ENCODE measurements around the gene FOXA2.
"Not testable (repeated sequence)": the region's sequence is repeated elsewhere in the genome, so short reads cannot be mapped to it uniquely, and the experiment has no call there.

FOXA2 gene

DNA sequence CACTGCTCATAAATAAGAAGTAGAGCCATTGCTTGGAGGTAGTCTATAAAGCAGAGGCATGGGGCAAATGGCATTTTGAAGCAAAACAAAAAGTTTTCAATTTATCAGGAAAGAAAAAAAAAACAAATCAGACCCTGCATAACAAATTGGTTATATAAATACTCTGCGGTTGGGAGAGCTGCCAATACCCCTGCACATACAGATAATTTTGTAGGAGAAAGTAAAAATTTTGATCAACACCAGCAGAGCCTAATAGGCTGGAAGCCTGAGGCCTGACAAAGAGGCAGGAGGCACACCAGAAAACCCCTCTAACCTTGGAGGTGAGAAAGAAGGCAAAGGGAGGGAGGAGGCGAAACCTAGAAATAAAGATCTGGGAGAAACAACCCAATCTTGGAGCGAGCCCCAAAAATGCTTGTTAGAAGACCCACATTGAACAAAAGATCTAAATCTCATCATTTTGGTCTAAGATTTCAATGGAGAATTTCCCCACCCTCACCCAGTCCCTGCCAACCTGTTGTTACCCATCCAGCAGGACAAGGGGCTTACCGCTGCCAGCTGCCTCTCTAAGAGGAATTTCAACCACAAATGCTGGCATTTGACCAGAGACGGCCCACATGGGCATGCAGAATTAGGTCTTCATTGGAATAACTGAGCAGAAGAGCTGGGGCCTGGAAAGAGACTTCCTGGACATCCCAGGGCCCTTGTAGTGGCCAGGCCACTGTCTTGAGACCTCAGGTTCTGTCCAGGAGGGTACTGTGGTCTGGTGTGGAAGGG is 28.4 kb downstream of the FOXA2 start:
- Histone ChIP-seq H3K4me3 (ENCODE audit: extremely low read depth, insufficient read depth, low read length, poor library complexity, severe bottlenecking) (no peak overlapping the region), H3K4me1 (ENCODE audit: control insufficient read depth, insufficient read depth, low read length, poor library complexity, severe bottlenecking) (no peaks in the 10 kb centered on the region), H3K9me3 (ENCODE audit: control insufficient read depth, low read length) (no peaks in the 10 kb centered on the region), H3K36me3 (ENCODE audit: control insufficient read depth, insufficient read depth, low read length) (no peaks in the 10 kb centered on the region), H3K27ac (ENCODE audit: low read depth, low read length, severe bottlenecking) (no peak overlapping the region)
- WGBS, 2 experiments (ENCODE audit: insufficient coverage in 2 of 2): 52 to 66% methylated on average over 2 of the region's 5 CpGs

- Histone ChIP-seq H3K27ac (ENCODE audit: low read depth, low read length, severe bottlenecking) (no peak overlapping the region), H3K9me3 (ENCODE audit: control insufficient read depth, low read length) (no peaks in the 10 kb centered on the region), H3K36me3 (ENCODE audit: control insufficient read depth, insufficient read depth, low read length) (no peaks in the 10 kb centered on the region), H3K4me1 (ENCODE audit: control insufficient read depth, insufficient read depth, low read length, poor library complexity, severe bottlenecking) (no peaks in the 10 kb centered on the region), H3K4me3 (ENCODE audit: extremely low read depth, insufficient read depth, low read length, poor library complexity, severe bottlenecking) (no peak overlapping the region)
- WGBS, 2 experiments (ENCODE audit: insufficient coverage in 2 of 2): 80% methylated on average over 1 of the region's 2 CpGs; no CpG with 5 or more reads in 1 of the 2 experiments
Measured at GRCh38 chr20:22554391-22554790, 30.0 kb downstream of the FOXA2 start.

- WGBS, 2 experiments (ENCODE audit: insufficient coverage in 2 of 2): 88 to 100% methylated on average over 3 of the region's 4 CpGs
- H3K4me3 ChIP-seq (ENCODE audit: extremely low read depth, insufficient read depth, low read length, poor library complexity, severe bottlenecking); H3K36me3 ChIP-seq (ENCODE audit: control insufficient read depth, insufficient read depth, low read length); H3K4me1 ChIP-seq (ENCODE audit: control insufficient read depth, insufficient read depth, low read length, poor library complexity, severe bottlenecking); H3K27ac ChIP-seq (ENCODE audit: low read depth, low read length, severe bottlenecking); H3K9me3 ChIP-seq (ENCODE audit: control insufficient read depth, low read length): not testable (repeated sequence)
Measured at GRCh38 chr20:22550514-22550913, 33.9 kb downstream of the FOXA2 start.

GRCh38 chr20:22548040-22548439 is 36.3 kb downstream of the FOXA2 start:
- Histone ChIP-seq H3K36me3 (ENCODE audit: control insufficient read depth, insufficient read depth, low read length) (no peaks in the 10 kb centered on the region), H3K9me3 (ENCODE audit: control insufficient read depth, low read length) (no peaks in the 10 kb centered on the region), H3K4me1 (ENCODE audit: control insufficient read depth, insufficient read depth, low read length, poor library complexity, severe bottlenecking) (no peaks in the 10 kb centered on the region), H3K4me3 (ENCODE audit: extremely low read depth, insufficient read depth, low read length, poor library complexity, severe bottlenecking) (no peak overlapping the region), H3K27ac (ENCODE audit: low read depth, low read length, severe bottlenecking) (no peak overlapping the region)
- WGBS, 2 experiments (ENCODE audit: insufficient coverage in 2 of 2): 48 to 58% methylated on average over 3 of the region's 4 CpGs

DNA sequence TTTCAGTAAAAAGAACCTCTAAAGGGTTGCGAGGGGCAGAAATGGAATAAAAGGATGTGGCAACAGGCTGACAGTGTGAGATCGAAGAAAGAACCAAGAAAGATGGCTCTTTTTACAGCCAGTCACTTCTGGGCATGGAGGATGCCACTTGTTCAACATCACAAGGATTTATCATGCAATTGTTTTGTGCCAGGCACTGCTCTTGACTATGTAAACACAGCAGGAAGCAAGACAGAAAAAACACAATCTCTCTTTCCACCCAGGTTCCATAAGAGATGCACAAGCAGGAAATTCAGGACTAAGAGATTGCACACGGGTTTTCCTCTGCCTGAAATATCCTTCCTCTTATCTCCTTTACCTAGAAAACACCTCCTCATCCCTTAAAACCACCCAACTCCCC is 38.0 kb downstream of the FOXA2 start:
- WGBS, 2 experiments (ENCODE audit: insufficient coverage in 2 of 2): 84 to 95% methylated on average over 3 of the region's 3 CpGs
- Histone ChIP-seq H3K4me3 (ENCODE audit: extremely low read depth, insufficient read depth, low read length, poor library complexity, severe bottlenecking) (no peak overlapping the region), H3K27ac (ENCODE audit: low read depth, low read length, severe bottlenecking) (no peak overlapping the region), H3K4me1 (ENCODE audit: control insufficient read depth, insufficient read depth, low read length, poor library complexity, severe bottlenecking) (no peaks in the 10 kb centered on the region), H3K36me3 (ENCODE audit: control insufficient read depth, insufficient read depth, low read length) (no peaks in the 10 kb centered on the region), H3K9me3 (ENCODE audit: control insufficient read depth, low read length) (no peaks in the 10 kb centered on the region)

- H3K9me3 ChIP-seq (ENCODE audit: control insufficient read depth, low read length): no peaks in the 10 kb centered on the region
- no peaks in the 10 kb centered on the region for H3K4me1 ChIP-seq (ENCODE audit: control insufficient read depth, insufficient read depth, low read length, poor library complexity, severe bottlenecking)
- H3K4me3 ChIP-seq (ENCODE audit: extremely low read depth, insufficient read depth, low read length, poor library complexity, severe bottlenecking): no peak overlapping the region
- no peaks in the 10 kb centered on the region for H3K36me3 ChIP-seq (ENCODE audit: control insufficient read depth, insufficient read depth, low read length)
- no peak overlapping the region for H3K27ac ChIP-seq (ENCODE audit: low read depth, low read length, severe bottlenecking)
Measured at GRCh38 chr20:22545045-22545444, 39.3 kb downstream of the FOXA2 start.

DNA sequence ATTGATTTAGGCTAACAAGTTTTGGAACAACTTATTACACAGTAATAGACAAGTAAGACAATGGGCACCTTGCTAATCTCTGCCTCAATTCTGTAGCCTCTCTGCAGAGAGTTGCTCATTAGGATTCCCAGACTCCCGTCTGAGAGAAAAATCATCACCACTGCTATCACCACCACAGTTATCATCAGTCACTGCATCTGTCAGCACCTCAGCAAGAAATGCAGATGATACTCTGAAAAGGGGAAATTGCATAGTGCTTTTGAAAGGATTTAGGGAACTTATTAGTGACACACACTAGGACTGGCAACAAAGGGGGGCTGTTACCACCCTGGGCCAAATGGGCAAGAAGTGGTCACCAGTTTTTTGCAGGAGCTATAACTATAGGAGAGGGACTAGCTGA is 39.9 kb downstream of the FOXA2 start:
- H3K36me3 ChIP-seq (ENCODE audit: control insufficient read depth, insufficient read depth, low read length): no peaks in the 10 kb centered on the region
- no peaks in the 10 kb centered on the region for H3K9me3 ChIP-seq (ENCODE audit: control insufficient read depth, low read length)
- no peaks in the 10 kb centered on the region for H3K4me1 ChIP-seq (ENCODE audit: control insufficient read depth, insufficient read depth, low read length, poor library complexity, severe bottlenecking)
- H3K4me3 ChIP-seq (ENCODE audit: extremely low read depth, insufficient read depth, low read length, poor library complexity, severe bottlenecking): no peak overlapping the region
- no peak overlapping the region for H3K27ac ChIP-seq (ENCODE audit: low read depth, low read length, severe bottlenecking)
- WGBS, 2 experiments (ENCODE audit: insufficient coverage in 2 of 2): no CpG with 5 or more reads among the region's 1 CpG

- no peaks in the 10 kb centered on the region for H3K9me3 ChIP-seq (ENCODE audit: control insufficient read depth, low read length)
- H3K27ac ChIP-seq (ENCODE audit: low read depth, low read length, severe bottlenecking): no peak overlapping the region
- H3K4me3 ChIP-seq (ENCODE audit: extremely low read depth, insufficient read depth, low read length, poor library complexity, severe bottlenecking): no peak overlapping the region
- H3K36me3 ChIP-seq (ENCODE audit: control insufficient read depth, insufficient read depth, low read length): no peaks in the 10 kb centered on the region
- WGBS, 2 experiments (ENCODE audit: insufficient coverage in 2 of 2): no CpG with 5 or more reads among the region's 1 CpG
- H3K4me1 ChIP-seq (ENCODE audit: control insufficient read depth, insufficient read depth, low read length, poor library complexity, severe bottlenecking): no peaks in the 10 kb centered on the region
Measured at GRCh38 chr20:22542427-22542826, 41.9 kb downstream of the FOXA2 start.

- WGBS, 2 experiments (ENCODE audit: insufficient coverage in 2 of 2): 60 to 69% methylated on average over 4 to 8 of the region's 10 CpGs
- Histone ChIP-seq H3K9me3 (ENCODE audit: control insufficient read depth, low read length) (no peaks in the 10 kb centered on the region), H3K27ac (ENCODE audit: low read depth, low read length, severe bottlenecking) (no peak overlapping the region), H3K4me3 (ENCODE audit: extremely low read depth, insufficient read depth, low read length, poor library complexity, severe bottlenecking) (no peak overlapping the region), H3K4me1 (ENCODE audit: control insufficient read depth, insufficient read depth, low read length, poor library complexity, severe bottlenecking) (no peaks in the 10 kb centered on the region), H3K36me3 (ENCODE audit: control insufficient read depth, insufficient read depth, low read length) (no peaks in the 10 kb centered on the region)
Measured at GRCh38 chr20:22540832-22541231, 43.5 kb downstream of the FOXA2 start.

DNA sequence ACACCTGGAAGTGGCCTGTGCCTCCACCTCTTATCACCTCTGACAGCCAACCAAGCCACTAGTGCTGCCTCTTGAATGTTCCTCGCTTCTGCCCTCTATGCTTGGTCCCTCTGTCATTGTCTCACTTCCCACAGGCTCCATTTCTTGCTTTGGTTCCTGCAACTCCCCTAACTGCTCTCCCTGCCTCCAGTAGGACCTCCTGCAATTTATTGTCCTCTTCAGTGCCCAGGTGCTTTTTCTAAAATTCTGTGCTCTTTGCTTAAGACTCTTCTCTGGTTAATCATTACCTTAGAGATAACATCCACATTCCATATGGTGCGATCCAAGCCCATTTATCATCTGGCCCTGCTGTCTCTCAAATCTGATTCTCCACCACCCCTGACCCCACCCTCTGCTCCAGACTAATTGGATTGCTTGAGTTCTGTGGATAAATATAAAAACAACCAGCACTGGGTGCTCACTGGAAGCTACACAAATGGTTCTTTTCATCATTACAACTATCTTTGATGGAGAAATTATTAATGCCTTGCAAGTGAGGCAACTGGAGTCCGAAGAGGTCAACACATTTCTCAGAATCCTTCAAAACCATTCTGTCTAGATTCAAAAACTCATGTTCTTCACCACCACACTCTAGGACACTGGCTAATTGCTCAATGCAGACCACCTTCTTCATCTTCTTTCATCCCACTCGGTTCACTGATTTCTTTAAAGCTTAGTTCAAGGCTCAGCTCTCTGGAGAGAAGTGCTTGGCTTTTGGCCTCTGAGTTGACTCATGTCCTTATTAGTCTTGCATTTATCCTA is 47.2 kb downstream of the FOXA2 start:
- no peaks in the 10 kb centered on the region for H3K4me1 ChIP-seq (ENCODE audit: control insufficient read depth, insufficient read depth, low read length, poor library complexity, severe bottlenecking)
- H3K9me3 ChIP-seq (ENCODE audit: control insufficient read depth, low read length): no peaks in the 10 kb centered on the region
- H3K36me3 ChIP-seq (ENCODE audit: control insufficient read depth, insufficient read depth, low read length): no peaks in the 10 kb centered on the region
- H3K4me3 ChIP-seq (ENCODE audit: extremely low read depth, insufficient read depth, low read length, poor library complexity, severe bottlenecking): no peak overlapping the region
- WGBS, 2 experiments (ENCODE audit: insufficient coverage in 2 of 2): 86 to 97% methylated on average over 3 to 4 of the region's 4 CpGs
- no peak overlapping the region for H3K27ac ChIP-seq (ENCODE audit: low read depth, low read length, severe bottlenecking)
